Kidney epithelial cell (primary cell): ENCODE measurements around the gene ABHD2. TPM values are rescaled to one million over a fixed set of nuclear protein-coding genes. Genes with fewer than 3 reads are reported as not detected.

Experiments used
- DNase-seq: peaks from one replicate; pipeline ENCODE4 v3.0.0-alpha.2; 2010; ENCODE audit warnings: low read depth
- H3K27me3 ChIP-seq: 2 replicates; pipeline ENCODE4 v1.6.0; 2011; ENCODE audit warnings: low read length; ENCODE audit not compliant: control insufficient read depth, insufficient read depth
- H3K36me3 ChIP-seq: 2 replicates; pipeline ENCODE4 v1.5.1; 2011; ENCODE audit warnings: low read length; ENCODE audit not compliant: control insufficient read depth, insufficient read depth
- H3K4me3 ChIP-seq: 2 replicates; pipeline ENCODE4 v1.5.1; 2011; ENCODE audit warnings: low read depth, mild to moderate bottlenecking, control low read depth, low read length
- CTCF ChIP-seq: IDR thresholded peaks from 2 replicates; pipeline ENCODE4 v1.5.1; 2011; ENCODE audit warnings: mild to moderate bottlenecking, moderate library complexity, low read length, control low read depth, inconsistent platforms; ENCODE audit not compliant: insufficient read depth, poor library complexity, severe bottlenecking
- total RNA-seq: library from RNA; depleted of rRNA; stranded (reverse); fragments of >200 nt; gene quantifications from 2 replicates; pipeline ENCODE4 v1.2.3, GENCODE V29; 2015

The ABHD2 gene
- total RNA-seq, 1 donor from 2014 or later = 39.7 TPM

- Histone ChIP-seq H3K4me3 (no peak overlapping the region), H3K36me3 (no peaks in the 10 kb centered on the region), H3K27me3 (no peaks in the 10 kb centered on the region)
- no peak for DNase-seq
- TF ChIP-seq CTCF = no peak
Measured at GRCh38 chr15:89143503-89144162, 55.4 kb downstream of the ABHD2 start.

DNA sequence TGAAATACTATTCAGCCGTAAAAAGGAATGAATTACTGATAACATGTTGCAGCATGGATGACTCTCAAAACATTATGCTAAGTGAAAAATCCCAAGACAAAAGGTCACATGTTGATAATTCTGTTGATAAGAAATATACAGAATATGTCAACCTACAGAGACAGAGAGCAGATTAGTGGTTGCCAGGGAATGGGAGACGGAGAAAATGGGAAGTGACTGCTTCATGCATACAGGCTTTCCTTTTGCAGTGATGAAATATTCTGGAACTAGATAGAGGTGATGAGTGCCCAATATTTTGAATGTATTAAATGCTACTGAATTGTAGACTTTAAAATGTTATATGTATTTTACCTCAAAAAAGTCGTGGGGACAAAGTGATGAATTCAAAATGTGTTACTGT is 56.2 kb downstream of the ABHD2 start:
- Histone ChIP-seq H3K27me3 (no peaks in the 10 kb centered on the region), H3K36me3 (no peaks in the 10 kb centered on the region), H3K4me3 (no peak overlapping the region)
- TF ChIP-seq CTCF = no peak
- no peak for DNase-seq

DNA sequence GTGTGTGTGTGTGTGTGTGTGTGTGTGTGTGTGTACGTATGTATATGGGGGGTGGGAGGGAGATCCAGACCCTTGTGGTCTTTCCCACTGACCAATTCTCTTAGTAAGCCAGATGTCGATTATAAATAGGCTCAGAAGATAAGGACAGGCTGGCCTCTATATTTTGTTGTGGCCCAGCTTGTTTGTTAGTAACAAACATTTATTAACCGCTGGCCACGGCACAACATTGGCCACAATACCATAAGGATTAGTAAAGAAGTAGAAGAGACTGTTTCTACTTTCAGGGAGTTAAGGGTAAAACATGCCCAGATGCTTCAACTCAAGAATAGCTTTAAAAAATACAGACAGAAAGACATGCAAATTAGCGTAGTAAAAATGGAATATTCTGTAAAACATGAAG is 58.1 kb downstream of the ABHD2 start:
- no peak for DNase-seq
- no peaks in the 10 kb centered on the region for H3K27me3 ChIP-seq
- H3K36me3 ChIP-seq = no peaks in the 10 kb centered on the region
- no peak overlapping the region for H3K4me3 ChIP-seq
- no peak for TF ChIP-seq CTCF

DNA sequence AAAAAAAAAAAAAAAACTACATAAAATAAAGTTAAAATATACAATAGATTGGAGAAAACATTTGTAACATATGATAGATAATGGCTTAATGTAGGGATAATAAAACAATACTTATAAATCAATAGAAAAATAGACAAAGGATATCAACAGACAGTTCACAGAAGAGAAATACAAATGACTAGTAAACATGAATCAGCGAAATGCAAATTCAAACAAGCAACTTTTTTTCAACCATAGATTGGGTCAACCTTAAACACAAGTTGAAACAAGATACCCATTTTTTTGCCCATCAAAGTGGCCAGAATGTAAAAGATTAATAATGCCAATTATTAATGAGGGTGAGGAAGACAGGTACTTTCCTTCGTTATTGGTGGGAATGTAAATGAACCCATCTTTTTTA is 59.9 kb downstream of the ABHD2 start:
- no peak for DNase-seq

GRCh38 chr15:89149501-89150101 is 61.3 kb downstream of the ABHD2 start:
- no peak for DNase-seq
- Histone ChIP-seq H3K36me3 (no peaks in the 10 kb centered on the region), H3K27me3 (no peaks in the 10 kb centered on the region), H3K4me3 (no peak overlapping the region)
- TF ChIP-seq CTCF = no peak

More for the DNA sequence above, 59.9 kb downstream of the ABHD2 start:
- Histone ChIP-seq H3K4me3 (no peak overlapping the region), H3K36me3 (no peaks in the 10 kb centered on the region), H3K27me3 (no peaks in the 10 kb centered on the region)
- TF ChIP-seq CTCF = no peak

DNA sequence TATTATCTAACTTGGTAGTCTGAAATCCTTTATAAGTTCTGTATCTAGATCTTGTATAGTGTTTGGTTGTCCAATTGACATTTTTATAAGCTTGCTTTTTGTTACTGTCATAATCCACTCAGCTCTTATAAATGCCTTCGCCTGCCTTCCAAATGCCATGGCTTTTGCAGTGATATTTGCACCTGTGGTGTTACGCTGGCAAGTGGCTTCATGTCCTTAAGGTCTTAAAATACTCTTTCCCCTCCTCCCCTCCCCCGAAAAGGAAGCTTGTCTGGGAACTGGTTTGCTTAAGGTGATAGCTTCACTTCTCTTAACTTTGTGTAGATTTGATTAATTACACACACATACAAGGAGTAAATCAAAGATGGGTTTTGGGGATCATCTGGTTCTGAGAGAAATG is 62.0 kb downstream of the ABHD2 start:
- no peak for DNase-seq
- no peaks in the 10 kb centered on the region for H3K27me3 ChIP-seq
- TF ChIP-seq CTCF = no peak

More for the DNA sequence above, 62.0 kb downstream of the ABHD2 start:
- no peak overlapping the region for H3K4me3 ChIP-seq
- H3K36me3 ChIP-seq = no peaks in the 10 kb centered on the region
